Activated T-cell treated with anti-CD3 and anti-CD28 coated beads, Interleukin-2, amount 50 U/mL, for 72 hours (primary cell): ENCODE results near the gene MTA3. TPM values are rescaled to one million over a fixed set of nuclear protein-coding genes. Genes with fewer than 3 reads are reported as not detected.
A peak's percentile ranks its signal among the peaks of the same experiment; 100 is the strongest.
"Not testable (repeated sequence)": the region's sequence is repeated elsewhere in the genome, so short reads cannot be mapped to it uniquely, and the experiment has no call there.

Experiments
- ATAC-seq, 2 donors: fragments of 150-1000 bp; cut with Tn5 transposase; replicated peaks in 1 of 2; 2 replicates each; pipeline ENCODE4 v1.10.0; 2021; ENCODE audit warnings: moderate library complexity in 2 of 2, mild to moderate bottlenecking in 1 of 2
- DNase-seq, 2 donors: peaks; one replicate each; pipeline ENCODE4 v3.0.0; 2021 to 2022; ENCODE audit warnings: mixed read lengths in 1 of 2
- H3K27ac Mint-ChIP-seq: one replicate; pipeline ENCODE4 v1.8.0; 2022; ENCODE audit warnings: mild to moderate bottlenecking, moderate library complexity, mixed read lengths
- H3K27me3 Mint-ChIP-seq: one replicate; pipeline ENCODE4 v1.8.0; 2022; ENCODE audit warnings: low read depth, mixed read lengths
- H3K36me3 Mint-ChIP-seq, 2 donors: one replicate each; pipeline ENCODE4 v1.8.0; 2022; ENCODE audit warnings: mixed read lengths in 2 of 2, mild to moderate bottlenecking in 1 of 2; ENCODE audit not compliant: insufficient read depth in 2 of 2
- H3K4me1 Mint-ChIP-seq: one replicate; pipeline ENCODE4 v1.8.0; 2022; ENCODE audit warnings: low read depth, mixed read lengths
- H3K4me3 Mint-ChIP-seq, 2 donors: one replicate each; pipeline ENCODE4 v1.8.0; 2022; ENCODE audit warnings: mild to moderate bottlenecking in 2 of 2, mixed read lengths in 2 of 2, moderate library complexity in 2 of 2
- H3K9me3 Mint-ChIP-seq, 2 donors: one replicate each; pipeline ENCODE4 v1.8.0; 2022; ENCODE audit warnings: mixed read lengths in 2 of 2
- total RNA-seq, 2 donors: library from RNA; stranded (reverse); gene quantifications; one replicate each; pipeline ENCODE4 v1.2.3, GENCODE V29; 2022

Gene MTA3
- total RNA-seq, 2 donors from 2014 or later = 36.7 to 47.3 TPM

- DNase-seq (no peak), ATAC-seq (no peak)
- Mint-ChIP-seq H3K36me3 (peaks cover 0 to 5% of the 10 kb centered on the region in 2 donors), H3K9me3 (no peaks in the 10 kb centered on the region), H3K4me3 (no peak overlapping the region), H3K27me3 (no peaks in the 10 kb centered on the region), H3K4me1 (peaks cover 14% of the 10 kb centered on the region), H3K27ac (no peak overlapping the region)
These were observed 68.5 kb downstream of the MTA3 start for GRCh38 chr2:42636934-42637333.

GRCh38 chr2:42638080-42638784 lies 69.8 kb downstream of the MTA3 start:
- no peaks in the 10 kb centered on the region for H3K36me3 Mint-ChIP-seq
- no peak overlapping the region for H3K4me3 Mint-ChIP-seq
- H3K27me3 Mint-ChIP-seq = no peaks in the 10 kb centered on the region
- DNase-seq (no peak), ATAC-seq (no peak)
- peaks cover 14% of the 10 kb centered on the region for H3K4me1 Mint-ChIP-seq
- H3K9me3 Mint-ChIP-seq = no peaks in the 10 kb centered on the region
- no peak overlapping the region for H3K27ac Mint-ChIP-seq

- H3K9me3 Mint-ChIP-seq = no peaks in the 10 kb centered on the region
- H3K27me3 Mint-ChIP-seq = no peaks in the 10 kb centered on the region
- ATAC-seq = no peak
These were observed 71.1 kb downstream of the MTA3 start for GRCh38 chr2:42639340-42640077.

GRCh38 chr2:42640261-42640660 lies 71.8 kb downstream of the MTA3 start:
- Mint-ChIP-seq H3K36me3 (peaks cover 3 to 4% of the 10 kb centered on the region in 2 donors), H3K27me3 (no peaks in the 10 kb centered on the region), H3K27ac (peak overlapping the region; percentile 77), H3K4me1 (peaks cover 14% of the 10 kb centered on the region), H3K4me3 (no peak overlapping the region), H3K9me3 (no peaks in the 10 kb centered on the region)
- ATAC-seq = no peak
- no peak for DNase-seq

More at GRCh38 chr2:42639340-42640077, 71.1 kb downstream of the MTA3 start:
- peak overlapping the region; percentile 77 for H3K27ac Mint-ChIP-seq
- H3K4me1 Mint-ChIP-seq = peaks cover 14% of the 10 kb centered on the region
- H3K36me3 Mint-ChIP-seq = no peaks in the 10 kb centered on the region
- peak overlapping the region; percentile 63 for H3K4me3 Mint-ChIP-seq
- no peak for DNase-seq

GRCh38 chr2:42642371-42642770 lies 73.9 kb downstream of the MTA3 start:
- H3K4me1 Mint-ChIP-seq = peaks cover 14% of the 10 kb centered on the region
- not testable (repeated sequence) for ATAC-seq, H3K4me3 Mint-ChIP-seq, H3K27me3 Mint-ChIP-seq, DNase-seq, H3K9me3 Mint-ChIP-seq, H3K27ac Mint-ChIP-seq
- H3K36me3 Mint-ChIP-seq = peaks cover 6 to 11% of the 10 kb centered on the region in 2 donors

- H3K36me3 Mint-ChIP-seq = peaks cover 6 to 16% of the 10 kb centered on the region in 2 donors
- DNase-seq = no peak
- peaks cover 18% of the 10 kb centered on the region for H3K4me1 Mint-ChIP-seq
- no peak overlapping the region for H3K4me3 Mint-ChIP-seq
- ATAC-seq = no peak
- H3K27ac Mint-ChIP-seq = no peak overlapping the region
- no peaks in the 10 kb centered on the region for H3K27me3 Mint-ChIP-seq
- no peaks in the 10 kb centered on the region for H3K9me3 Mint-ChIP-seq
These were observed 77.1 kb downstream of the MTA3 start for GRCh38 chr2:42645551-42645950.

- H3K27me3 Mint-ChIP-seq = no peaks in the 10 kb centered on the region
- ATAC-seq (no peak), DNase-seq (no peak)
- H3K36me3 Mint-ChIP-seq = peaks cover 6 to 16% of the 10 kb centered on the region in 2 donors
- H3K9me3 Mint-ChIP-seq = no peaks in the 10 kb centered on the region
- no peak overlapping the region for H3K4me3 Mint-ChIP-seq
- H3K4me1 Mint-ChIP-seq = peaks cover 47% of the 10 kb centered on the region
- no peak overlapping the region for H3K27ac Mint-ChIP-seq
These were observed 80.4 kb downstream of the MTA3 start for GRCh38 chr2:42648796-42649195.

GRCh38 chr2:42651057-42651456 lies 82.6 kb downstream of the MTA3 start:
- no peak for ATAC-seq
- H3K27me3 Mint-ChIP-seq = no peaks in the 10 kb centered on the region
- H3K36me3 Mint-ChIP-seq = peaks cover 3 to 11% of the 10 kb centered on the region in 2 donors
- peak overlapping the region in 1 of 2 donors; percentile 73 for H3K4me3 Mint-ChIP-seq
- H3K4me1 Mint-ChIP-seq = peaks cover 63% of the 10 kb centered on the region
- no peak for DNase-seq
- H3K27ac Mint-ChIP-seq = no peak overlapping the region
- H3K9me3 Mint-ChIP-seq = no peaks in the 10 kb centered on the region

- Mint-ChIP-seq H3K9me3 (no peaks in the 10 kb centered on the region), H3K27me3 (no peaks in the 10 kb centered on the region), H3K4me3 (peak overlapping the region; percentile 69 to 73), H3K36me3 (peaks cover 0 to 5% of the 10 kb centered on the region in 2 donors), H3K4me1 (peaks cover 63% of the 10 kb centered on the region), H3K27ac (peak overlapping the region; percentile 75)
- peak; percentile 51 to 52 for ATAC-seq
- peak in 1 of 2 donors; percentile 13 for DNase-seq
These were observed 83.7 kb downstream of the MTA3 start for GRCh38 chr2:42652086-42652485.

- Mint-ChIP-seq H3K36me3 (peaks cover 0 to 4% of the 10 kb centered on the region in 2 donors), H3K27ac (peak overlapping the region; percentile 1), H3K4me1 (peaks cover 63% of the 10 kb centered on the region), H3K27me3 (no peaks in the 10 kb centered on the region), H3K9me3 (no peaks in the 10 kb centered on the region), H3K4me3 (no peak overlapping the region)
- no peak for ATAC-seq
- DNase-seq = no peak
These were observed 84.6 kb downstream of the MTA3 start for GRCh38 chr2:42653039-42653438.

- peaks cover 60% of the 10 kb centered on the region for H3K4me1 Mint-ChIP-seq
- no peak overlapping the region for H3K4me3 Mint-ChIP-seq
- peaks cover 0 to 4% of the 10 kb centered on the region in 2 donors for H3K36me3 Mint-ChIP-seq
- DNase-seq (no peak), ATAC-seq (no peak)
- no peaks in the 10 kb centered on the region for H3K27me3 Mint-ChIP-seq
- H3K27ac Mint-ChIP-seq = peak overlapping the region; percentile 70
- no peaks in the 10 kb centered on the region for H3K9me3 Mint-ChIP-seq
These were observed 85.5 kb downstream of the MTA3 start for GRCh38 chr2:42653908-42654445.

- DNase-seq (no peak), ATAC-seq (no peak)
- H3K27me3 Mint-ChIP-seq = no peaks in the 10 kb centered on the region
- H3K4me3 Mint-ChIP-seq = no peak overlapping the region
- no peaks in the 10 kb centered on the region for H3K9me3 Mint-ChIP-seq
- peaks cover 26% of the 10 kb centered on the region for H3K4me1 Mint-ChIP-seq
- H3K36me3 Mint-ChIP-seq = peaks cover 0 to 3% of the 10 kb centered on the region in 2 donors
- H3K27ac Mint-ChIP-seq = no peak overlapping the region
These were observed 89.9 kb downstream of the MTA3 start for GRCh38 chr2:42658306-42658705.

- Mint-ChIP-seq H3K4me1 (peaks cover 22% of the 10 kb centered on the region), H3K27ac (no peak overlapping the region), H3K27me3 (no peaks in the 10 kb centered on the region), H3K9me3 (no peaks in the 10 kb centered on the region), H3K36me3 (peaks cover 0 to 3% of the 10 kb centered on the region in 2 donors), H3K4me3 (no peak overlapping the region)
- ATAC-seq (no peak), DNase-seq (no peak)
These were observed 91.2 kb downstream of the MTA3 start for GRCh38 chr2:42659609-42660008.
